PC-3 (cell line): Measurements from ENCODE around the gene ANKRD34B. TPM values are rescaled to one million over a fixed set of nuclear protein-coding genes. Genes with fewer than 3 reads are reported as not detected.
A peak's percentile ranks its signal among the peaks of the same experiment; 100 is the strongest.

ENCODE experiments used
- ATAC-seq: fragments of 200-7000 bp; cut with Tn5 transposase; 2 replicates; pipeline ENCODE4 v1.9.1; 2020; ENCODE audit warnings: mild to moderate bottlenecking, moderate library complexity
- BruUV-seq: library from RNA; stranded (reverse); fragments of 400-500 nt; replicated peaks from 2 replicates; lab custom pipeline; 2021; lab: Mats Ljungman, UMichigan
- CTCF ChIA-PET: fragments of 300-600 bp; sonication (Branson Sonifier 250); formaldehyde crosslinking; loops from one replicate; lab custom pipeline; 2022; ENCODE audit warnings: antibody characterized with exemption; lab: Charles Lee
- POLR2A ChIA-PET: fragments of 300-600 bp; sonication (Branson Sonifier 250); formaldehyde crosslinking; loops from one replicate; lab custom pipeline; 2022; ENCODE audit warnings: antibody characterized with exemption; ENCODE audit not compliant: unreplicated experiment; lab: Charles Lee
- DNase-seq: peaks from one replicate; pipeline ENCODE4 v3.0.0-alpha.2; 2015
- H2AFZ ChIP-seq: fragments of 300-600 bp; sonication (generic); 2 replicates; pipeline ENCODE4 v1.6.0; 2016; ENCODE audit warnings: antibody characterized with exemption, low read length
- H3F3A ChIP-seq: fragments of 300-600 bp; sonication (generic); one replicate; pipeline ENCODE4 v1.6.0; 2017; ENCODE audit warnings: antibody characterized with exemption, low read length, control low read depth, mild to moderate bottlenecking; ENCODE audit not compliant: unreplicated experiment
- H3K27ac ChIP-seq: fragments of 300-600 bp; sonication (generic); 2 replicates; pipeline ENCODE4 v1.5.1; 2016; ENCODE audit warnings: mild to moderate bottlenecking, low read length
- H3K27me3 ChIP-seq: fragments of 300-600 bp; sonication (generic); 2 replicates; pipeline ENCODE4 v1.6.1; 2016; ENCODE audit warnings: low read length, mixed read lengths
- H3K36me3 ChIP-seq: fragments of 300-600 bp; sonication (generic); 2 replicates; pipeline ENCODE4 v1.6.1; 2016; ENCODE audit warnings: low read depth, mixed run types, low read length, mixed read lengths
- H3K4me1 ChIP-seq: fragments of 300-600 bp; sonication (generic); 2 replicates; pipeline ENCODE4 v1.5.1; 2016; ENCODE audit warnings: low read length; ENCODE audit not compliant: insufficient read depth
- H3K4me2 ChIP-seq: fragments of 300-600 bp; sonication (generic); 2 replicates; pipeline ENCODE4 v1.6.0; 2016; ENCODE audit warnings: low read length
- H3K4me3 ChIP-seq: fragments of 300-600 bp; sonication (generic); 2 replicates; pipeline ENCODE4 v1.5.1; 2016; ENCODE audit warnings: mild to moderate bottlenecking, low read length, mixed read lengths
- H3K79me2 ChIP-seq: fragments of 300-600 bp; sonication (generic); 2 replicates; pipeline ENCODE4 v1.6.1; 2017; ENCODE audit warnings: low read length, mixed read lengths
- H3K9ac ChIP-seq: fragments of 300-600 bp; sonication (generic); 2 replicates; pipeline ENCODE4 v1.6.0; 2016; ENCODE audit warnings: mild to moderate bottlenecking, low read length
- H3K9me2 ChIP-seq: fragments of 300-600 bp; sonication (generic); replicated peaks from 2 replicates; pipeline ENCODE4 v1.6.1; 2016; ENCODE audit warnings: mixed run types, low read length, mixed read lengths
- H3K9me3 ChIP-seq: fragments of 300-600 bp; sonication (generic); 2 replicates; pipeline ENCODE4 v1.6.1; 2016; ENCODE audit warnings: low read length, mixed read lengths
- H4K20me1 ChIP-seq: fragments of 300-600 bp; sonication (generic); 2 replicates; pipeline ENCODE4 v1.6.1; 2016; ENCODE audit warnings: low read length, mixed read lengths
- EZH2 ChIP-seq: fragments of 300-600 bp; sonication (generic); IDR thresholded peaks from one replicate; pipeline ENCODE4 v1.6.1; 2017; ENCODE audit warnings: antibody characterized with exemption, mild to moderate bottlenecking, low read length; ENCODE audit not compliant: unreplicated experiment
- EZH2phosphoT487 ChIP-seq: fragments of 300-600 bp; sonication (generic); IDR thresholded peaks from 2 replicates; pipeline ENCODE4 v1.6.1; 2018; ENCODE audit warnings: mild to moderate bottlenecking, antibody characterized with exemption, low read length, borderline replicate concordance
- intact Hi-C: fragments of 100-400 bp; cut with micrococcal nuclease; formaldehyde crosslinking; loops from 2 replicates; pipeline ENCODE4 v1.9.0; 2023
- total RNA-seq: library from RNA; depleted of rRNA; stranded (reverse); fragments of >200 nt; gene quantifications from 2 replicates; pipeline ENCODE4 v1.2.3, GENCODE V29; 2014
- TF ChIP-seq, protein P1 (sequence below): fragments of 300-600 bp; sonication (generic); conservative IDR thresholded peaks from 2 replicates; pipeline ENCODE4 v1.5.1; 2017; ENCODE audit warnings: antibody characterized with exemption, low read depth, mild to moderate bottlenecking, low read length

Gene ANKRD34B
- total RNA-seq, 1 experiment from 2014 or later: not detected

DNA sequence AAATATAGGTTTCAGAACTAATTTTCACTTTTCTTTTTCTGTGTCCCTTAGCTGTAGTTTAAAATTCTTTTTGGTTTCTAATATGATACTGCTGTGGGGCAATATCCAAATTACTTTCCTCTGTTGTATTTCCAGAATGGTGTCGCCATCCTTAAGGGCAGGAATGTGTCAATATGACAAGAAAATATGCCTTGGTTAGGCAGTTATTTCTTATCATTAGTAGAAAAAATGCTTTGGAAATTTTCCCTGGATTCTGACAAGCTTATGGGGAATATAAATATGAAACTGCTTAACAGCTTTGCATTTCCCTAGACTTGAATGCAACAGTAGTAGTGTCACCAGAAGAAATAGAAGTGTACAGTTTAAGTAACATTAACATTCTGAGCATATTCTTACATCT is 29.4 kb downstream of the ANKRD34B start:
- H3K9ac ChIP-seq: no peak overlapping the region
- H3K79me2 ChIP-seq: no peaks in the 10 kb centered on the region
- H3K4me1 ChIP-seq: no peaks in the 10 kb centered on the region
- no peak overlapping the region for H3K27ac ChIP-seq
- no peaks in the 10 kb centered on the region for H3K36me3 ChIP-seq
- ChIA-PET POLR2A (no interaction called here), CTCF (interaction anchor here (0.7 kb wide), 1 partner anchor 250 kb away, joined by 4 read pairs; no protein-coding TSS in a partner anchor)
- no peaks in the 10 kb centered on the region for H3K27me3 ChIP-seq
- TF ChIP-seq, protein P1, sequence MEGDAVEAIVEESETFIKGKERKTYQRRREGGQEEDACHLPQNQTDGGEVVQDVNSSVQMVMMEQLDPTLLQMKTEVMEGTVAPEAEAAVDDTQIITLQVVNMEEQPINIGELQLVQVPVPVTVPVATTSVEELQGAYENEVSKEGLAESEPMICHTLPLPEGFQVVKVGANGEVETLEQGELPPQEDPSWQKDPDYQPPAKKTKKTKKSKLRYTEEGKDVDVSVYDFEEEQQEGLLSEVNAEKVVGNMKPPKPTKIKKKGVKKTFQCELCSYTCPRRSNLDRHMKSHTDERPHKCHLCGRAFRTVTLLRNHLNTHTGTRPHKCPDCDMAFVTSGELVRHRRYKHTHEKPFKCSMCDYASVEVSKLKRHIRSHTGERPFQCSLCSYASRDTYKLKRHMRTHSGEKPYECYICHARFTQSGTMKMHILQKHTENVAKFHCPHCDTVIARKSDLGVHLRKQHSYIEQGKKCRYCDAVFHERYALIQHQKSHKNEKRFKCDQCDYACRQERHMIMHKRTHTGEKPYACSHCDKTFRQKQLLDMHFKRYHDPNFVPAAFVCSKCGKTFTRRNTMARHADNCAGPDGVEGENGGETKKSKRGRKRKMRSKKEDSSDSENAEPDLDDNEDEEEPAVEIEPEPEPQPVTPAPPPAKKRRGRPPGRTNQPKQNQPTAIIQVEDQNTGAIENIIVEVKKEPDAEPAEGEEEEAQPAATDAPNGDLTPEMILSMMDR: no peak
- TF ChIP-seq EZH2 (no peak), EZH2phosphoT487 (no peak)
- no peaks in the 10 kb centered on the region for H3K9me2 ChIP-seq
- DNase-seq (no peak), ATAC-seq (no peak)
- no peaks in the 10 kb centered on the region for H4K20me1 ChIP-seq
- intact Hi-C loops: no loop called here
- H3K4me3 ChIP-seq: no peak overlapping the region
- no peak overlapping the region for H2AFZ ChIP-seq
- no peak overlapping the region for H3K4me2 ChIP-seq
- H3K9me3 ChIP-seq: no peaks in the 10 kb centered on the region
- BruUV-seq: no TSS peak
- no peaks in the 10 kb centered on the region for H3F3A ChIP-seq

DNA sequence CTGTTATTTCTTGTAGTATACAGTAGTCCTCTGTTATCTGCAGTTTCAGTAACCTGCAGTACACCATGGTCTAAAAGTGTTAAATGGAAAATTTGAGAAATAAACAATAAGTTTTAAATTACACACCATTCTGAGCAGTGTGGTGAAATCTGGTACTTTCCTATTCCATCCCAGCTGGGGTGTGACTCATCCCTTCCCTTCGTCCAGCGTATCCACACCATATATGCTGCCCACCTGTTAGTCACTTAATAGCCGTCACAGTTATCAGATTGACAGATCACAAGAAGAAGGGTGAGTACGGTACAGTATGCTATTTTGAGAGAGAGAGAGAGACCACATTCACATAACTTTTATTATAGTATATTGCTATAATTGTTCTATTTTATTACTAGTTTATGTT is 53.3 kb downstream of the ANKRD34B start:
- Histone ChIP-seq H3K27me3 (no peaks in the 10 kb centered on the region), H3K4me2 (0 out of 2 replicates have a peak overlapping the region, but pooled peaks have one; percentile 17), H4K20me1 (no peaks in the 10 kb centered on the region), H3K9ac (no peak overlapping the region), H3K27ac (no peak overlapping the region), H3K36me3 (no peaks in the 10 kb centered on the region), H3K79me2 (no peaks in the 10 kb centered on the region), H3K4me3 (no peak overlapping the region), H3K9me3 (no peaks in the 10 kb centered on the region), H3K9me2 (no peaks in the 10 kb centered on the region), H2AFZ (no peak overlapping the region), H3F3A (no peaks in the 10 kb centered on the region), H3K4me1 (peaks cover 7% of the 10 kb centered on the region)
- CTCF ChIA-PET: no interaction called here
- DNase-seq (peak; percentile 83), ATAC-seq (peak; percentile 100)
- intact Hi-C loops: loop anchor here (1.0 kb wide), 1 partner anchor 29 kb away; the partner anchor contains the start of gene FAM151B
- TF ChIP-seq, protein P1: no peak
- TF ChIP-seq EZH2: no peak
- POLR2A ChIA-PET: no interaction called here
- no TSS peak for BruUV-seq

DNA sequence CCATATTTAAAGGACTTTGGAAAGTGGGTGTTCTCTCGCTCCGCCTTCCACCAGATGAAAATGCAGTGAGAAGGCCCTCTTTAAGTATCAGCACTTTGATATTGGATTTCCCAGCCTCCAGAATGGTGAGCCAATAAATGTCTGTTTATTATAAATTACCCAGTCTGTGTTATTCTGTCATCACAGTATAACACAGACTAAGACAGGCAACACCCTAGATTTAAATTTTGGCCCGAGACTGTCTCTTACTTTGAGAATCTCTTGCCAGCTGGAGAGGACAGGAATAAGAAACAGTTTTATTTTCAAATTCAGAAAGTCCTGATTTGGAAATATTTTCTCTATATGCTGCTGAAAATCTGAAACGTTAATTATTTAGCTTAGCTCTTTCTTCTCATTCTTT is 60.7 kb downstream of the ANKRD34B start:
- ChIA-PET CTCF (no interaction called here), POLR2A (no interaction called here)
- Histone ChIP-seq H3K9me2 (no peaks in the 10 kb centered on the region), H3K79me2 (no peaks in the 10 kb centered on the region), H3K4me2 (no peak overlapping the region), H3F3A (no peaks in the 10 kb centered on the region), H3K9ac (no peak overlapping the region), H3K9me3 (no peaks in the 10 kb centered on the region), H3K4me1 (no peaks in the 10 kb centered on the region), H3K27ac (no peak overlapping the region), H3K4me3 (no peak overlapping the region), H2AFZ (no peak overlapping the region), H4K20me1 (no peaks in the 10 kb centered on the region), H3K27me3 (no peaks in the 10 kb centered on the region), H3K36me3 (no peaks in the 10 kb centered on the region)
- ATAC-seq (no peak), DNase-seq (no peak)
- TF ChIP-seq EZH2: no peak
- TF ChIP-seq EZH2phosphoT487: no peak
- intact Hi-C loops: no loop called here
- BruUV-seq: no TSS peak
